ENCODE results near the gene ABCA7. TPM values are rescaled to one million over a fixed set of nuclear protein-coding genes. Genes with fewer than 3 reads are reported as not detected.
A peak's percentile ranks its signal among the peaks of the same experiment; 100 is the strongest.

ABCA7 gene
- total and polyA plus RNA-seq, 12 donors = 2.1 to 109 (median 18.8) TPM

DNA sequence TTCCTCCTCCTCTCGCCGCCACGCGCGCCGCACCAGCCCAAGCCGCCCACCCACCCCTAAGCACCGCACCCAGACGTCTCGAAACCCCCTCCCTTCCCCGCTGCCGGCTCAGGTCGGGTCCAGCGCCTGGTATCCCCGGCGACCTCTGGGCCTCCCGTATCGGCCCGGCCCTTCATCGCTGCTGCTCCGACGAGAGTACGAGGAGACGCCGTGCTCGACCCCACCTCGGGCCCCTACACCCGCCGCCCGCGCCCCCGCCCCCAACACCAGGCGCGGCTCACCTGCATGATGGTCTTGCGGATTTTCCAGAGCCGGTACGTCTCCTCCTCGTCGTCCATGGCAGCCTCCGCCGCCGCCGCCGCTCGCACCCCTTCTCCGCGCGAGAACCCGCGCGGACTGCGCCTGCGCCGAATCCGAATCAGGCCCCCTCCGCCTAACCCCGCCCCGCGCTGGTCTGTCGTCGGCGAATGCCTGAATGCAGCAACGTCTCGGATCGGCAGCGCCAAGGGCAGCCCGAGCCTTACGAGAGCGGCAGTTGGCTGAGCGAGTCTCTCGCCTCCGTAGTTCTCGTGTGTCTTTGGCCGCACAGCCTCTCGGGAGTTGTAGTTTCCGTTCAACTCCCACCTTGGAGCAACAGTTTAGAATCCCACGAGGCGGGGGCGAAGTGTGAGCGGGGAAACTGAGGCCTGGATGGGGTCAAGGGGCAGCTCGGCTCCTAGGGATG, 55.2 kb downstream of the ABCA7 start, which contains the start of gene POLR2E:
Gene POLR2E (minus strand): TSS at position 398 of the 724 bp plus-strand sequence. CDS start 60 bp downstream, at position 338.
- peak; percentile 98 to 100 (median 99) for DNase-seq
- H3K27ac ChIP-seq = peak within 1 kb of the TSS in 4 of 5 donors; percentile 19 to 67 (median 57)
- WGBS, 4 donors = 0% methylated on average over 19 to 81 of the region's 81 CpGs; no CpG with 5 or more reads in 1 of the 4 donors
- intact Hi-C loops (cut with DNase I) = no loop called here
- H3K4me3 ChIP-seq = peak within 1 kb of the TSS; percentile 5 to 81 (median 56)
- no peaks in the 10 kb centered on the region for H3K9me3 ChIP-seq (replicated peaks in 1 of 3)
- peaks cover 17 to 21% of the 10 kb centered on the region in 2 donors for H3K4me1 ChIP-seq (replicated peaks in 1 of 2)
- peaks cover 0 to 29% of the 10 kb centered on the region in 2 donors for H3K36me3 ChIP-seq (replicated peaks in 1 of 2)
- H3K27me3 ChIP-seq = no peaks in the 10 kb centered on the region
- TF ChIP-seq, protein P1, sequence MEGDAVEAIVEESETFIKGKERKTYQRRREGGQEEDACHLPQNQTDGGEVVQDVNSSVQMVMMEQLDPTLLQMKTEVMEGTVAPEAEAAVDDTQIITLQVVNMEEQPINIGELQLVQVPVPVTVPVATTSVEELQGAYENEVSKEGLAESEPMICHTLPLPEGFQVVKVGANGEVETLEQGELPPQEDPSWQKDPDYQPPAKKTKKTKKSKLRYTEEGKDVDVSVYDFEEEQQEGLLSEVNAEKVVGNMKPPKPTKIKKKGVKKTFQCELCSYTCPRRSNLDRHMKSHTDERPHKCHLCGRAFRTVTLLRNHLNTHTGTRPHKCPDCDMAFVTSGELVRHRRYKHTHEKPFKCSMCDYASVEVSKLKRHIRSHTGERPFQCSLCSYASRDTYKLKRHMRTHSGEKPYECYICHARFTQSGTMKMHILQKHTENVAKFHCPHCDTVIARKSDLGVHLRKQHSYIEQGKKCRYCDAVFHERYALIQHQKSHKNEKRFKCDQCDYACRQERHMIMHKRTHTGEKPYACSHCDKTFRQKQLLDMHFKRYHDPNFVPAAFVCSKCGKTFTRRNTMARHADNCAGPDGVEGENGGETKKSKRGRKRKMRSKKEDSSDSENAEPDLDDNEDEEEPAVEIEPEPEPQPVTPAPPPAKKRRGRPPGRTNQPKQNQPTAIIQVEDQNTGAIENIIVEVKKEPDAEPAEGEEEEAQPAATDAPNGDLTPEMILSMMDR (IDR thresholded peaks at IDR 0.05) = no peak
- peak; percentile 17 to 75 for TF ChIP-seq POLR2A (IDR thresholded peaks at IDR 0.05)

DNA sequence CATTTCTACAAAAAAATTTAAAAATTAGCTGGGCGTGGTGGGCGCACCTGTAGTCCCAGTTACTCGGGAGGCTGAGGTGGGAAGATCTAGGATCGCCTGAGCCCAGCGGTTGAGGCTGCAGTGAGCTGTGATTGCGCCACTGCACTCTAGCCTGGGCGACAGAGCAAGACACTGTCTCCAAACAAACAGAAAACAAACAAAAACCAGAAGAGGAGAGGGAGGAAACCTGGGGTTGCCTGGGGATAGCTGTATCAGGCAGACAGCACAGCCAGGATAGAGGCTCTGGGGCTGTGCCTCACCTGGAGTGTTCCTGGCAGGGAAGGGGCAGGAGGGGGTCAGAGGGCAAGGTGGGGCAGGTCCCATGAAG, 57.9 kb downstream of the ABCA7 start:
- no peak for TF ChIP-seq POLR2A (IDR thresholded peaks at IDR 0.05)
- TF ChIP-seq, protein P1 (IDR thresholded peaks at IDR 0.05) = no peak
- WGBS, 4 donors = 69 to 76% (median 74%) methylated on average over 7 of the region's 7 CpGs
- peaks cover 34 to 44% of the 10 kb centered on the region in 2 donors for H3K4me1 ChIP-seq (replicated peaks in 1 of 2)
- H3K27ac ChIP-seq = no peak overlapping the region
- DNase-seq = no peak
- H3K27me3 ChIP-seq = no peaks in the 10 kb centered on the region
- H3K36me3 ChIP-seq (replicated peaks in 1 of 2) = peaks cover 0 to 10% of the 10 kb centered on the region in 2 donors
- H3K4me3 ChIP-seq = no peak overlapping the region
- H3K9me3 ChIP-seq (replicated peaks in 1 of 3) = no peaks in the 10 kb centered on the region
- intact Hi-C loops (cut with DNase I) = no loop called here

DNA sequence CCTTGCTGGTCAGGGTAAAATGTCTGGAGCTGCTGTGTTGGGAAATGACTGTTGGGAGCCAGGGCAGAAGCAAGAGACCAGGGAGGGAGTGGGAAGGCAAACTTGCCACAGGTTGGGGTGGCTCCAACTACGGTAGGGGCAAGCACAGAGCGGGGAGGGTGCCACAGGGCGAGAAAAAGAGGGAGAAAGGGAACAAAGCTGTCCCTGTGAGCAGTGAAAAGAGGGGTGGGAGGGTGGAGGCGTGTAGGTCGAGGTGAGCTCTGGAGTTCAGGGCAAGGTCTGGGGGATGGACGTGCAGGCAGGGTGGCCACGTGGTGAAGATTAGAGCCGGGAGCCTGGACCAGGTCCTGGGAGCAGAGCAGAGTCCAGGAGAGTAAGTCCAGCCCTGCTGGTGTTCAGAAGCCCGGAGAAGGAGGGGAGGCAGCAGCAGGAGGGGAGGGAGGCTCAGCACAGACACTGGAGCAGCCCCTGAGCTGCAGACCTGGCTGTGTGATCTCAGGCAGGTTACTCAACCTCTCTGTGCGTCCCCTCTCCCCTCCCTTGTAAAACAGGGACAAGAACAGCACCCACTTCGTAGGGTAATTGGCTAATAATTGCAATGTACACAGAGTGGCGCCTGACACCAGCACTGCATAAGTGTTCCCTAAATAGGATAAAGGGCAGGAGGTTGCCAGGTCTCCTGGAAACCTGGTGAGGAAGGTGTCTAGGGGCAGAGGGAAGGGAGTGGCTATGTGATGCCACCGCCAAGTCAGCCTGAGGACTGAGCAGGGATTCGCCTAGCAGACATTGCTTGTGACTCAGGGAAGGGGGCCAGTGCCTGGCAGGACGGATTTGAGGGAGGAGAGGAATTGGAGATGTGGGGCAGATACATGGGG, 58.5 kb downstream of the ABCA7 start:
- Histone ChIP-seq H3K9me3 (replicated peaks in 1 of 3) (no peaks in the 10 kb centered on the region), H3K36me3 (replicated peaks in 1 of 2) (peaks cover 0 to 4% of the 10 kb centered on the region in 2 donors), H3K27ac (peak overlapping the region in 2 of 5 donors; percentile 47 to 72), H3K4me1 (replicated peaks in 1 of 2) (peaks cover 40 to 50% of the 10 kb centered on the region in 2 donors), H3K4me3 (no peak overlapping the region), H3K27me3 (no peaks in the 10 kb centered on the region)
- DNase-seq = peak in 1 of 7 donors; percentile 64
- intact Hi-C loops (cut with DNase I) = no loop called here
- WGBS, 4 donors = 63 to 66% (median 65%) methylated on average over 13 to 15 of the region's 15 CpGs
- no peak for TF ChIP-seq POLR2A (IDR thresholded peaks at IDR 0.05)
- TF ChIP-seq, protein P1 (IDR thresholded peaks at IDR 0.05) = no peak

DNA sequence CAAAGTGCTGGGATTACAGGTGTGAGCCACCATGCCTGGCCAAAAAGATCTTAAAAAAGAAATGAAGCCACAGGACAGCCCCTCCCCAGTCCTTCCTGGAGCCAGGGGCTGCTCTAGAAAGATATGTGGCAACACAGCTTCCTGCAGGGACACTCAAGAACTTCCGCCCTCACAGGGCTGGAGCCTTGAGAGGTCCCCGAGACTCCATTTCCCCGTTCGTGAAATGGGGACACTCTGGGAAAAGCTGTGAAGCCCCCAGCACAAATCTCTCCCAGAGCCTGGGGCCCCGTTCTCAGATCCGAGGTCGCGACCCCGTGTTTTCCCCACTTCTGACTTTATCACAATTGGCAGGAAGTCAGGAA, 61.4 kb downstream of the ABCA7 start:
- intact Hi-C loops (cut with DNase I) = no loop called here
- H3K27ac ChIP-seq = peak overlapping the region; percentile 92 to 99 (median 98)
- peak in 5 of 7 donors; percentile 58 to 81 (median 65) for DNase-seq
- H3K36me3 ChIP-seq (replicated peaks in 1 of 2) = peaks cover 0 to 3% of the 10 kb centered on the region in 2 donors
- no peaks in the 10 kb centered on the region for H3K9me3 ChIP-seq (replicated peaks in 1 of 3)
- peaks cover 35 to 47% of the 10 kb centered on the region in 2 donors for H3K4me1 ChIP-seq (replicated peaks in 1 of 2)
- TF ChIP-seq, protein P1 (IDR thresholded peaks at IDR 0.05) = no peak
- TF ChIP-seq POLR2A (IDR thresholded peaks at IDR 0.05) = no peak
- WGBS, 4 donors = 9 to 18% (median 16%) methylated on average over 4 to 9 of the region's 9 CpGs
- H3K4me3 ChIP-seq = peak overlapping the region in 1 of 4 donors; percentile 25
- H3K27me3 ChIP-seq = no peaks in the 10 kb centered on the region

All from adrenal gland (tissue), 12 donors.